Endothelial cell of umbilical vein (primary cell): ENCODE results near the gene LRRC4B. TPM values are rescaled to one million over a fixed set of nuclear protein-coding genes. Genes with fewer than 3 reads are reported as not detected.

Experiments
- BruUV-seq: library from RNA; stranded (reverse); fragments of 400-500 nt; replicated peaks from 2 replicates; lab custom pipeline; 2021; lab: Mats Ljungman, UMichigan
- CTCF ChIA-PET: fragments of 300-600, 350-600 bp; sonication (Branson Sonifier 250); formaldehyde crosslinking; loops from one replicate; lab custom pipeline; 2021; ENCODE audit warnings: antibody characterized with exemption, inconsistent platforms; lab: Charles Lee
- POLR2A ChIA-PET: fragments of 300-600, 350-600 bp; sonication (Branson Sonifier 250); formaldehyde crosslinking; loops from one replicate; lab custom pipeline; 2021; ENCODE audit warnings: antibody characterized with exemption, inconsistent platforms; lab: Charles Lee
- DNase-seq: peaks from one replicate; pipeline ENCODE4 v3.0.0-alpha.2; 2011; ENCODE audit warnings: low read depth, low spot score
- FAIRE-seq: peaks from 2 replicates; lab custom pipeline; 2011; peaks lifted over from hg19 to GRCh38; lab: Jason Lieb, UNC
- H2AFZ ChIP-seq: 2 replicates; pipeline ENCODE4 v1.6.0; 2012; ENCODE audit warnings: low read depth, low read length, control low read depth, inconsistent platforms
- H3K27ac ChIP-seq: 2 replicates; pipeline ENCODE4 v1.5.1; 2011; ENCODE audit warnings: low read depth, mild to moderate bottlenecking, control low read depth, low read length, moderate library complexity; ENCODE audit not compliant: insufficient read depth
- H3K27me3 ChIP-seq, 2 experiments: 2 replicates each; pipeline versions ENCODE4 v1.6.0 to v1.6.1; 2011; ENCODE audit warnings: low read length in 2 of 2, mixed read lengths in 1 of 2; ENCODE audit not compliant: control insufficient read depth in 2 of 2, insufficient read depth in 2 of 2
- H3K36me3 ChIP-seq, 2 experiments: 2 replicates in 1 of 2; 3 replicates in 1 of 2; pipeline ENCODE4 v1.5.1; 2011; ENCODE audit warnings: low read length in 2 of 2, mild to moderate bottlenecking in 1 of 2, moderate library complexity in 1 of 2; ENCODE audit not compliant: control insufficient read depth in 2 of 2, insufficient read depth in 2 of 2; ENCODE audit errors: extremely low read depth in 1 of 2
- H3K4me1 ChIP-seq: 3 replicates; pipeline ENCODE4 v1.5.1; 2011; ENCODE audit warnings: mild to moderate bottlenecking, low read length; ENCODE audit not compliant: control insufficient read depth, insufficient read depth; ENCODE audit errors: extremely low read depth
- H3K4me2 ChIP-seq: 2 replicates; pipeline ENCODE4 v1.6.1; 2011; ENCODE audit warnings: low read length, control low read depth, mixed read lengths; ENCODE audit not compliant: insufficient read depth
- H3K4me3 ChIP-seq, 3 experiments: fragments of 200-600 bp in 1 of 3; sonication (generic), shearing (Covaris generic) in 1 of 3; replicated peaks in 1 of 3; 2 replicates each; pipeline ENCODE4 v1.5.1; 2011 to 2016; ENCODE audit warnings: control low read depth in 3 of 3, low read length in 3 of 3, mild to moderate bottlenecking in 2 of 3, inconsistent platforms in 1 of 3, low read depth in 1 of 3, moderate library complexity in 1 of 3; ENCODE audit not compliant: insufficient read depth in 1 of 3
- H3K79me2 ChIP-seq: 2 replicates; pipeline ENCODE4 v1.6.0; 2012; ENCODE audit warnings: low read length, inconsistent platforms; ENCODE audit not compliant: control insufficient read depth, insufficient read depth
- H3K9ac ChIP-seq: replicated peaks from 2 replicates; pipeline ENCODE3; 2011; ENCODE audit warnings: low read length, control low read depth; ENCODE audit not compliant: insufficient read depth; ENCODE audit errors: extremely low read depth
- H3K9me1 ChIP-seq: replicated peaks from 3 replicates; pipeline ENCODE4 v1.6.0; 2011; ENCODE audit warnings: mild to moderate bottlenecking, low read length; ENCODE audit not compliant: control insufficient read depth, insufficient read depth; ENCODE audit errors: extremely low read depth
- H3K9me3 ChIP-seq: replicated peaks from 2 replicates; pipeline ENCODE4 v1.5.1; 2012; ENCODE audit warnings: low read length, inconsistent platforms; ENCODE audit not compliant: control insufficient read depth, insufficient read depth
- H4K20me1 ChIP-seq: replicated peaks from 2 replicates; pipeline ENCODE3; 2011; ENCODE audit warnings: mild to moderate bottlenecking, low read length; ENCODE audit not compliant: control insufficient read depth, insufficient read depth; ENCODE audit errors: extremely low read depth
- EZH2 ChIP-seq: IDR thresholded peaks from 2 replicates; pipeline ENCODE4 v1.6.1; 2012; ENCODE audit warnings: borderline replicate concordance, low read depth, mild to moderate bottlenecking, moderate library complexity, low read length, inconsistent platforms; ENCODE audit not compliant: severe bottlenecking
- FOS ChIP-seq: IDR thresholded peaks from 2 replicates; pipeline ENCODE4 v1.6.1; 2011; ENCODE audit warnings: mild to moderate bottlenecking, low read length, moderate library complexity, borderline replicate concordance; ENCODE audit not compliant: insufficient read depth
- GATA2 ChIP-seq: IDR thresholded peaks from 2 replicates; pipeline ENCODE4 v1.7.0; 2011; ENCODE audit warnings: low read depth, mild to moderate bottlenecking, moderate library complexity, mixed read lengths, low read length; ENCODE audit not compliant: insufficient read length, insufficient read depth
- JUN ChIP-seq: IDR thresholded peaks from 2 replicates; pipeline ENCODE4 v1.6.1; 2011; ENCODE audit warnings: borderline replicate concordance, low read depth; ENCODE audit not compliant: insufficient read length, insufficient read depth
- MYC ChIP-seq: IDR thresholded peaks from one replicate; pipeline ENCODE4 v1.6.1; 2011; ENCODE audit warnings: mild to moderate bottlenecking, low read depth, low read length
- POLR2A ChIP-seq: IDR thresholded peaks from 2 replicates; pipeline ENCODE4 v1.6.1; 2012; ENCODE audit warnings: low read depth, mild to moderate bottlenecking, control low read depth, low read length
- POLR2AphosphoS5 ChIP-seq: IDR thresholded peaks from 2 replicates; pipeline ENCODE4 v1.6.1; 2012; ENCODE audit warnings: low read depth, mild to moderate bottlenecking, control low read depth, low read length, moderate library complexity; ENCODE audit not compliant: insufficient read depth
- dilution Hi-C: fragments of 300-500 bp; cut with MboI; formaldehyde crosslinking; loops from one replicate; pipeline ENCODE4 v1.15.0; 2019; ENCODE audit warnings: low sequenced_read_pairs; ENCODE audit not compliant: extremely low pct_ligation_motif_present
- intact Hi-C: fragments of 100-400 bp; cut with micrococcal nuclease; formaldehyde crosslinking; loops from one replicate; pipeline ENCODE4 v1.10.0; 2022
- polyA plus RNA-seq, 4 experiments: library from polyadenylated mRNA; depleted of rRNA in 3 of 4; stranded (reverse) in 3 of 4; unstranded in 1 of 4; fragments of >200 nt; gene quantifications; 2 replicates each; pipeline versions ENCODE4 v1.2.1 to v1.2.3, GENCODE V29; 2011 to 2012; ENCODE audit warnings: missing spikeins in 1 of 4
- total RNA-seq: library from RNA; stranded (reverse); gene quantifications from 2 replicates; pipeline ENCODE4 v1.2.3, GENCODE V29; 2021
- TF ChIP-seq, protein P1 (sequence below), 2 donors: IDR thresholded peaks; 1 replicate in 1 of 2; 2 replicates in 1 of 2; pipeline ENCODE4 v1.5.1; 2011; ENCODE audit warnings: low read length in 2 of 2, mild to moderate bottlenecking in 2 of 2, moderate library complexity in 2 of 2, control low read depth in 1 of 2, inconsistent platforms in 1 of 2, low read depth in 1 of 2; ENCODE audit not compliant: insufficient read depth in 1 of 2; ENCODE audit errors: extremely low read depth in 1 of 2
- TF ChIP-seq, protein P2 (sequence below): IDR thresholded peaks from 2 replicates; pipeline ENCODE4 v1.6.1; 2011; ENCODE audit not compliant: insufficient read depth, insufficient read length

LRRC4B gene
- total and polyA plus RNA-seq, 2 donors (not counting 3 experiments of a cell fraction or from before 2014, with no cell fraction given), result 0.08 TPM; not detected in 1

DNA sequence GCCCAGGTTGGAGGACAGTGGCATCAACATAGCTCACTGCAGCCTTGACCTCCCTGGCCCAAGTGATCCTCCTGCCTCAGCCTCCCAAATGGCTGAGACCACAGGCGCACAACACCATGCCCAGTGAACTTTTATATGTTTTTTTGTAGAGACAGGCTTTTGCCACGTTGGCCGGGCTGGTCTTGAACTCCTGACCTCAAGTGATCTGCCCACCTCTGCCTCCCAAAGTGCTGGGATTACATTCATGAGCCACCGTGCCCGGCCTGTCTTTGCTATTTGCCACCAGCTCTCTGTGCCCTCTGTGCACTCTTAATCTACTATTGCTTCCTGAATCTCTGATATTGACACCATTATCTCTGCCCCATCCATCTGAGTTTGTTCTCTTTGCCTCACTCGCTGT, 34.3 kb upstream of the LRRC4B start:
- no peaks in the 10 kb centered on the region for H3K27me3 ChIP-seq
- no peaks in the 10 kb centered on the region for H3K9me3 ChIP-seq
- dilution Hi-C loops, result no loop called here
- CTCF ChIA-PET, result interaction anchor here (1.7 kb wide), 1 partner anchor 46 kb away, joined by 5 read pairs; no protein-coding TSS in a partner anchor
- no peak overlapping the region for H3K4me3 ChIP-seq
- H3K9me1 ChIP-seq, result no peaks in the 10 kb centered on the region
- H3K4me2 ChIP-seq, result no peak overlapping the region
- no peak for DNase-seq
- H3K27ac ChIP-seq, result no peak overlapping the region
- no peaks in the 10 kb centered on the region for H3K36me3 ChIP-seq
- intact Hi-C loops, result loop anchor here (5.0 kb wide), 1 partner anchor 320 kb away; no protein-coding TSS in a partner anchor
- TF ChIP-seq JUN (no peak), POLR2AphosphoS5 (no peak), FOS (no peak), GATA2 (no peak), EZH2 (no peak), MYC (no peak), POLR2A (no peak)
- TF ChIP-seq, protein P1, sequence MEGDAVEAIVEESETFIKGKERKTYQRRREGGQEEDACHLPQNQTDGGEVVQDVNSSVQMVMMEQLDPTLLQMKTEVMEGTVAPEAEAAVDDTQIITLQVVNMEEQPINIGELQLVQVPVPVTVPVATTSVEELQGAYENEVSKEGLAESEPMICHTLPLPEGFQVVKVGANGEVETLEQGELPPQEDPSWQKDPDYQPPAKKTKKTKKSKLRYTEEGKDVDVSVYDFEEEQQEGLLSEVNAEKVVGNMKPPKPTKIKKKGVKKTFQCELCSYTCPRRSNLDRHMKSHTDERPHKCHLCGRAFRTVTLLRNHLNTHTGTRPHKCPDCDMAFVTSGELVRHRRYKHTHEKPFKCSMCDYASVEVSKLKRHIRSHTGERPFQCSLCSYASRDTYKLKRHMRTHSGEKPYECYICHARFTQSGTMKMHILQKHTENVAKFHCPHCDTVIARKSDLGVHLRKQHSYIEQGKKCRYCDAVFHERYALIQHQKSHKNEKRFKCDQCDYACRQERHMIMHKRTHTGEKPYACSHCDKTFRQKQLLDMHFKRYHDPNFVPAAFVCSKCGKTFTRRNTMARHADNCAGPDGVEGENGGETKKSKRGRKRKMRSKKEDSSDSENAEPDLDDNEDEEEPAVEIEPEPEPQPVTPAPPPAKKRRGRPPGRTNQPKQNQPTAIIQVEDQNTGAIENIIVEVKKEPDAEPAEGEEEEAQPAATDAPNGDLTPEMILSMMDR (IDR thresholded peaks at IDR 0.05; ENCODE audit: extremely low read depth in 1 of 2, insufficient read depth in 1 of 2, low read depth in 1 of 2, low read length in 2 of 2), result no peak
- TF ChIP-seq, protein P2, sequence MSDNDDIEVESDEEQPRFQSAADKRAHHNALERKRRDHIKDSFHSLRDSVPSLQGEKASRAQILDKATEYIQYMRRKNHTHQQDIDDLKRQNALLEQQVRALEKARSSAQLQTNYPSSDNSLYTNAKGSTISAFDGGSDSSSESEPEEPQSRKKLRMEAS, result no peak
- H3K9ac ChIP-seq, result no peak overlapping the region
- BruUV-seq, result no TSS peak
- POLR2A ChIA-PET, result no interaction called here
- FAIRE-seq, result no peak
- no peaks in the 10 kb centered on the region for H3K79me2 ChIP-seq
- H4K20me1 ChIP-seq, result no peaks in the 10 kb centered on the region
- no peak overlapping the region for H2AFZ ChIP-seq
- peaks cover 19% of the 10 kb centered on the region for H3K4me1 ChIP-seq
